Uterus (tissue), 4 donors: Measurements from ENCODE around the gene ITPR2. TPM values are rescaled to one million over a fixed set of nuclear protein-coding genes. Genes with fewer than 3 reads are reported as not detected.

Experiments used
- DNase-seq, 2 donors: peaks; one replicate each; pipeline ENCODE4 v3.0.0-alpha.2; 2019 to 2020
- H3K27ac ChIP-seq, 2 donors: fragments of 200-600 bp; sonication (generic); 1 replicate in 1 of 2; 2 replicates in 1 of 2; pipeline ENCODE4 v1.5.1; 2016 to 2018
- H3K27me3 ChIP-seq, 2 donors: fragments of 200-600 bp; sonication (generic); one replicate each; pipeline ENCODE4 v1.5.1; 2018 to 2019; ENCODE audit warnings: control low read depth in 1 of 2
- H3K36me3 ChIP-seq, 2 donors: fragments of 200-600 bp; sonication (generic); one replicate each; pipeline ENCODE4 v1.5.1; 2019; ENCODE audit warnings: control low read depth in 1 of 2
- H3K4me1 ChIP-seq, 2 donors: fragments of 200-600 bp; sonication (generic); one replicate each; pipeline ENCODE4 v1.5.1; 2018 to 2019; ENCODE audit warnings: control low read depth in 1 of 2
- H3K4me3 ChIP-seq, 2 donors: fragments of 200-600 bp; sonication (generic); 1 replicate in 1 of 2; 2 replicates in 1 of 2; pipeline ENCODE4 v1.5.1; 2018 to 2019; ENCODE audit warnings: mild to moderate bottlenecking in 1 of 2
- H3K9me3 ChIP-seq, 2 donors: fragments of 200-600 bp; sonication (generic); one replicate each; pipeline ENCODE4 v1.5.1; 2019; ENCODE audit warnings: control low read depth in 1 of 2
- CTCF ChIP-seq, 4 experiments: fragments of 200-600 bp in 2 of 4; fragments of 450-650 bp in 2 of 4; sonication (generic) in 2 of 4; IDR thresholded peaks; one replicate each; pipeline ENCODE4 v1.5.1; 2016 to 2019; ENCODE audit warnings: antibody characterized with exemption in 4 of 4, mild to moderate bottlenecking in 2 of 4, moderate library complexity in 1 of 4
- POLR2A ChIP-seq, 2 donors: fragments of 450-650 bp; IDR thresholded peaks; one replicate each; pipeline ENCODE4 v1.6.1; 2016; ENCODE audit warnings: antibody characterized with exemption in 2 of 2, mild to moderate bottlenecking in 1 of 2, moderate library complexity in 1 of 2
- intact Hi-C: fragments of 100-400 bp; cut with DNase I; formaldehyde crosslinking; loops from one replicate; pipeline ENCODE4 v1.15.1; 2023; ENCODE audit warnings: low total_unique reads
- total RNA-seq, 4 donors: library from RNA; depleted of rRNA in 3 of 4; stranded (reverse); fragments of >200 nt in 3 of 4; gene quantifications; one replicate each; pipeline versions ENCODE4 v1.1.0 to v1.2.4, GENCODE V29; 2014 to 2023
- donor health status: DM: yes; HTN: yes; CAD: no.

ITPR2 gene
- total RNA-seq, 4 donors from 2014 or later: 53.5 to 271 (median 60.4) TPM

DNA sequence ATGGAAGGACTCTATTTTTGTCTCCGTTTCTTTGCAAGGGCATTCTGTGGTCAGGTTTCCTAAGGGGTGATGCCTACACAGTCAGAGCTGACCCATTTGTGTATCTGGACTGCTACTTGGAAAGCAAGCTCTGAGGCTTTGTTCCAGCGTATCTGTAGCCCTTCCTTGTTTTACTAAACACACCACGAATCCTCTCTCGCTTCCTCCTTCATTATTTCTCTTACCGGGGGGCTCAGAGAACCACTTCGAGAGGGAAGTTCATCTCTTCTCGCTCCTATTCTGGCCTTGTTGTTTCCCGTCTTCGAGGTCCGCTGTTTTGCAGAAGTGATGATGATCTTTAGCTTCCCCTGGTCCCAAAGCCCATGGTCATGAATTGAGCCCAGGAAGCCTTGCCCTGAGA lies 472.9 kb downstream of the ITPR2 start:
- intact Hi-C loops: no loop called here
- H3K27me3 ChIP-seq: no peaks in the 10 kb centered on the region
- H3K36me3 ChIP-seq: no peaks in the 10 kb centered on the region
- no peaks in the 10 kb centered on the region for H3K9me3 ChIP-seq
- H3K4me1 ChIP-seq: no peaks in the 10 kb centered on the region
- H3K4me3 ChIP-seq: no peak overlapping the region
- TF ChIP-seq CTCF (IDR thresholded peaks at IDR 0.05): no peak
- TF ChIP-seq POLR2A (IDR thresholded peaks at IDR 0.05): no peak
- DNase-seq: no peak
- H3K27ac ChIP-seq: no peak overlapping the region

DNA sequence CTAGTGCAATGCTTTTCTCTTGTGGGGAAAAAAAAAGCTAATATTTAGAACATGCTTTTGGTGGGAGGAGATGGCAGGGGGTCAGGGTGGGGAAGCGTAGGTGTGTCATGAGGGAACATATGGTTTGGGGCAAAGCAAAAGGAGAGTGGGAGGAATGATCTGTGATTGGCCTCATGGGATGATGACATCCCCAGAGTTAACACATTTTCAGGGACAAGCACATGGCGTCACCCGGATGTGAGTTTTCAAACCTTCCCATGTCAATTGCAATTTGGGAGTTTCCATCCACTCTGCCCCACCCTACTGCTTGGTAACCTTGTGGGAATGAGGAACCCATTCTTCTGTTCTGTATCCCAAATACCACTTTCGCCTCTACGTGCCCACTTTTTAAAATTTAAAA lies 473.4 kb downstream of the ITPR2 start:
- no peak overlapping the region for H3K27ac ChIP-seq
- no peaks in the 10 kb centered on the region for H3K36me3 ChIP-seq
- H3K27me3 ChIP-seq: no peaks in the 10 kb centered on the region
- no peak for DNase-seq
- no peaks in the 10 kb centered on the region for H3K9me3 ChIP-seq
- TF ChIP-seq POLR2A (IDR thresholded peaks at IDR 0.05): no peak
- no peak overlapping the region for H3K4me3 ChIP-seq
- H3K4me1 ChIP-seq: no peaks in the 10 kb centered on the region
- intact Hi-C loops: no loop called here

GRCh38 chr12:26358651-26359050 lies 474.3 kb downstream of the ITPR2 start:
- intact Hi-C loops: no loop called here
- Histone ChIP-seq H3K36me3 (no peaks in the 10 kb centered on the region), H3K9me3 (no peaks in the 10 kb centered on the region), H3K27ac (no peak overlapping the region), H3K4me1 (no peaks in the 10 kb centered on the region), H3K4me3 (no peak overlapping the region), H3K27me3 (no peaks in the 10 kb centered on the region)
- DNase-seq: no peak
- TF ChIP-seq POLR2A (IDR thresholded peaks at IDR 0.05) (no peak), CTCF (IDR thresholded peaks at IDR 0.05) (no peak)

DNA sequence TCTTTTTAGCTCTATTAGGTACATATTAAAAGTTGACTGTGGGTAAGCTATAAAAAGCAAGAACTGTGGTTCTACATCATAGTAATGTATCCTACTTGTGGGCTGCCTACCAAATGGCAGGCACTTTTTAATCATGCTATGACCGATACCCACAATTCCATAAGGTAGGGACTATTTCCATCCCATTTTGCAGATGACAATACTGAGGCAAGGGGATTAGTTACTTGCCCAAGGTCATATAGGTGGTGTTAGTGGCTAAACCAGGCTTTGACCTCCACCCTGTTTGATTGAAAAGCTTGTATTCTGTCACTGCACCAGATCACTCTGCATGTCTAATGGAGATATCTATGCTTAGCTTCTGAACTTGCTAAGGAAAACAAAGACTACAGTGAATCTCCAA lies 485.7 kb downstream of the ITPR2 start:
- H3K27me3 ChIP-seq: no peaks in the 10 kb centered on the region
- no peaks in the 10 kb centered on the region for H3K4me1 ChIP-seq
- TF ChIP-seq CTCF (IDR thresholded peaks at IDR 0.05) (no peak), POLR2A (IDR thresholded peaks at IDR 0.05) (no peak)
- intact Hi-C loops: no loop called here
- no peak overlapping the region for H3K27ac ChIP-seq
- H3K36me3 ChIP-seq: no peaks in the 10 kb centered on the region
- H3K4me3 ChIP-seq: no peak overlapping the region
- no peaks in the 10 kb centered on the region for H3K9me3 ChIP-seq
- no peak for DNase-seq

DNA sequence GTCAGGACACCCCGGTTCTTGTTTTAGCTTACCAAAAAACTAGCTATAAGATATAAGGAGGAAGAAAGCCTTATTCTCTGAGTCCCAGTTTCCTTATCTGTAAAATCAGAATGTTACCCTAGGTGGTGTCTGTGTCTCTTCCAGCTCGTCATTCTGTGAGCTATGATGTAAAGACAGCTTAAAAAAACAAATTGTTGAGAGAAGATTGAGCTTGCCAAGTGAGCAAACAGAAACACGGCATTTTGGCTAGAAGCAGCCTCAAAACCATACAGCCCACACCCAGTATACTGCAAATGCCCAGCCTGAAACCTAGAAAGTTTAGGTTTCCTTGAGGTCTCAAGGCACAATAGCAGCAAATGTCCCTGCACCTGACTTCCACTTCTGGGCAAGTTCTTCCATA lies 486.3 kb downstream of the ITPR2 start:
- no peaks in the 10 kb centered on the region for H3K27me3 ChIP-seq
- intact Hi-C loops: no loop called here
- H3K4me1 ChIP-seq: no peaks in the 10 kb centered on the region
- no peak overlapping the region for H3K27ac ChIP-seq
- H3K36me3 ChIP-seq: no peaks in the 10 kb centered on the region
- H3K9me3 ChIP-seq: no peaks in the 10 kb centered on the region
- DNase-seq: no peak
- H3K4me3 ChIP-seq: no peak overlapping the region
- TF ChIP-seq CTCF (IDR thresholded peaks at IDR 0.05) (no peak), POLR2A (IDR thresholded peaks at IDR 0.05) (no peak)

DNA sequence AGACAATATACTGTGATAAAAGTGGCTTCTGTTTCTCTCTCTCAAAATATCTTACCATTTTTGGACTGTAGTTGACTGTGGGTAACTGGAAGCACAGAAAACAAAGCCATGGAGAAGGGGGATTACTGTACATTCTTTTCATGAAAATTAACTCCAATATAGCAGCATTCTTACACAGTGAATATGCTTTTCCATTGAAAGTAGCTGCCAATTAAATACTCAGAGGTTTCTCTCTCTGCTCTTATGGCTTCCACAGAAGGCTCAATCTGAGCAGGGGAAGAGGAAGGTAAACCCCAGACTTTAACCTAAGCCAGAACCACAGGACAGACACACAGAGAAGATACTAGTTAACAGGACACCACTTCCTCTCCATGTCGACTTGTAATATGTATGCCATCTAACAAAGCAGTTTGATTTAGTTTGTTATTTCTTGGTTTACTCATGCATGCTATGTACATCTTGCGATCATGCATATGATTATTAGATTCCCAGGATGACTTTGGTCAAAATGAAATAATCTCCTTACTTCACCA lies 487.5 kb downstream of the ITPR2 start:
- Histone ChIP-seq H3K27me3 (no peaks in the 10 kb centered on the region), H3K4me3 (no peak overlapping the region), H3K27ac (no peak overlapping the region), H3K36me3 (no peaks in the 10 kb centered on the region), H3K9me3 (no peaks in the 10 kb centered on the region), H3K4me1 (no peaks in the 10 kb centered on the region)
- intact Hi-C loops: no loop called here
- DNase-seq: no peak
- no peak for TF ChIP-seq POLR2A (IDR thresholded peaks at IDR 0.05)
- TF ChIP-seq CTCF (IDR thresholded peaks at IDR 0.05): no peak
